Trophoblast cell (in vitro differentiated cells and primary cell): ENCODE data around the gene EIF3CL.
"Not testable (repeated sequence)": the region's sequence is repeated elsewhere in the genome, so short reads cannot be mapped to it uniquely, and the experiment has no call there.

Experiments used
- DNase-seq, 2 donors: peaks; one replicate each; pipeline ENCODE4 v3.0.0-alpha.2; 2016
- H2AFZ ChIP-seq: 2 replicates; pipeline ENCODE4 v1.6.1; 2013; ENCODE audit warnings: low read length, moderate library complexity, mild to moderate bottlenecking; ENCODE audit not compliant: insufficient read depth, poor library complexity
- H2AK5ac ChIP-seq: 2 replicates; pipeline ENCODE4 v1.6.1; 2013; ENCODE audit warnings: mild to moderate bottlenecking, low read length
- H2BK120ac ChIP-seq: 2 replicates; pipeline ENCODE4 v1.6.1; 2013; ENCODE audit warnings: low read length, mild to moderate bottlenecking, moderate library complexity; ENCODE audit not compliant: insufficient read depth, poor library complexity
- H2BK12ac ChIP-seq: 2 replicates; pipeline ENCODE4 v1.6.1; 2013; ENCODE audit warnings: mild to moderate bottlenecking, low read length, moderate library complexity
- H2BK5ac ChIP-seq: 2 replicates; pipeline ENCODE4 v1.6.1; 2013; ENCODE audit warnings: low read length, low read depth, moderate library complexity, mild to moderate bottlenecking; ENCODE audit not compliant: poor library complexity
- H3K14ac ChIP-seq: 2 replicates; pipeline ENCODE4 v1.6.1; 2013; ENCODE audit warnings: mild to moderate bottlenecking, low read length
- H3K18ac ChIP-seq: 2 replicates; pipeline ENCODE4 v1.6.1; 2013; ENCODE audit warnings: mild to moderate bottlenecking, low read length
- H3K23ac ChIP-seq: 2 replicates; pipeline ENCODE4 v1.6.1; 2013; ENCODE audit warnings: low read length
- H3K27ac ChIP-seq: 2 replicates; pipeline ENCODE4 v1.5.1; 2013; ENCODE audit warnings: low read depth, mild to moderate bottlenecking, inconsistent platforms, low read length, moderate library complexity
- H3K27me3 ChIP-seq: 2 replicates; pipeline ENCODE4 v1.6.1; 2013; ENCODE audit warnings: inconsistent platforms, mild to moderate bottlenecking, low read length, moderate library complexity; ENCODE audit not compliant: insufficient read depth
- H3K36me3 ChIP-seq, 2 experiments: 1 replicate in 1 of 2; 2 replicates in 1 of 2; pipeline ENCODE4 v1.6.1; 2013; ENCODE audit warnings: low read length in 2 of 2, mild to moderate bottlenecking in 2 of 2, moderate library complexity in 1 of 2; ENCODE audit not compliant: insufficient read depth in 2 of 2, control insufficient read depth in 1 of 2
- H3K4ac ChIP-seq: 2 replicates; pipeline ENCODE4 v1.6.1; 2013; ENCODE audit warnings: low read depth, mild to moderate bottlenecking, low read length, moderate library complexity
- H3K4me1 ChIP-seq, 2 experiments: 1 replicate in 1 of 2; 2 replicates in 1 of 2; pipeline ENCODE4 v1.6.1; 2013; ENCODE audit warnings: low read length in 2 of 2, mild to moderate bottlenecking in 2 of 2, moderate library complexity in 1 of 2; ENCODE audit not compliant: insufficient read depth in 2 of 2, control insufficient read depth in 1 of 2
- H3K4me2 ChIP-seq: 2 replicates; pipeline ENCODE4 v1.6.1; 2013; ENCODE audit warnings: inconsistent platforms, mild to moderate bottlenecking, low read length, moderate library complexity
- H3K4me3 ChIP-seq: 2 replicates; pipeline ENCODE4 v1.5.1; 2013; ENCODE audit warnings: mild to moderate bottlenecking, low read depth, low read length, inconsistent platforms
- H3K79me1 ChIP-seq: one replicate; pipeline ENCODE4 v1.6.1; 2013; ENCODE audit warnings: low read length
- H3K79me2 ChIP-seq: 2 replicates; pipeline ENCODE4 v1.6.1; 2013; ENCODE audit warnings: low read length, mild to moderate bottlenecking; ENCODE audit not compliant: control insufficient read depth, insufficient read depth, poor library complexity
- H3K9ac ChIP-seq: 2 replicates; pipeline ENCODE4 v1.6.1; 2013; ENCODE audit warnings: mild to moderate bottlenecking, low read length
- H3K9me3 ChIP-seq: 2 replicates; pipeline ENCODE4 v1.6.1; 2013; ENCODE audit warnings: low read depth, mild to moderate bottlenecking, control low read depth, inconsistent platforms, low read length; ENCODE audit not compliant: insufficient read depth
- H4K12ac ChIP-seq: 2 replicates; pipeline ENCODE4 v1.6.1; 2013; ENCODE audit warnings: low read depth, mild to moderate bottlenecking, low read length, moderate library complexity
- H4K8ac ChIP-seq: 2 replicates; pipeline ENCODE4 v1.6.1; 2013; ENCODE audit warnings: low read depth, mild to moderate bottlenecking, low read length, moderate library complexity
- H4K91ac ChIP-seq: one replicate; pipeline ENCODE4 v1.6.1; 2013; ENCODE audit warnings: low read depth, mild to moderate bottlenecking, low read length, moderate library complexity
- WGBS: extraction: QIAGEN DNeasy Blood & Tissue Kit; methylation state at CpG from one replicate; pipeline ENCODE4 v1.1.7; 2013; ENCODE audit warnings: missing lambda C conversion rate; ENCODE audit not compliant: insufficient read length, insufficient coverage; ENCODE audit errors: extremely low coverage; 5-methylcytosine and 5-hydroxymethylcytosine counted together

EIF3CL gene

GRCh38 chr16:28362600-28362999 is 41.0 kb downstream of the EIF3CL start:
- not testable (repeated sequence) for H3K79me1 ChIP-seq, H3K4ac ChIP-seq, H2BK5ac ChIP-seq, H2BK120ac ChIP-seq, H3K27me3 ChIP-seq, H3K4me1 ChIP-seq, H2AK5ac ChIP-seq, H3K9me3 ChIP-seq, H4K12ac ChIP-seq, DNase-seq, H3K9ac ChIP-seq, H3K4me3 ChIP-seq, H3K36me3 ChIP-seq, H3K4me2 ChIP-seq, H3K27ac ChIP-seq, H4K8ac ChIP-seq, H2BK12ac ChIP-seq, H3K23ac ChIP-seq, H3K14ac ChIP-seq, H3K79me2 ChIP-seq, H3K18ac ChIP-seq, H2AFZ ChIP-seq, H4K91ac ChIP-seq
- WGBS = no CpG with 5 or more reads among the region's 5 CpGs

GRCh38 chr16:28338230-28338629 is 65.4 kb downstream of the EIF3CL start:
- not testable (repeated sequence) for H2BK120ac ChIP-seq, H2BK12ac ChIP-seq, H3K23ac ChIP-seq, H3K14ac ChIP-seq, H2BK5ac ChIP-seq, H3K36me3 ChIP-seq, H3K18ac ChIP-seq, H3K9me3 ChIP-seq, H3K9ac ChIP-seq, H4K8ac ChIP-seq, DNase-seq, H3K79me1 ChIP-seq, H3K4me3 ChIP-seq, H4K12ac ChIP-seq, H2AK5ac ChIP-seq, H3K27ac ChIP-seq, H3K4ac ChIP-seq, H3K4me1 ChIP-seq, H3K79me2 ChIP-seq, H2AFZ ChIP-seq, H3K4me2 ChIP-seq, H3K27me3 ChIP-seq, H4K91ac ChIP-seq
- no CpG with 5 or more reads among the region's 6 CpGs for WGBS

- not testable (repeated sequence) for H2AK5ac ChIP-seq, H3K14ac ChIP-seq, H2BK120ac ChIP-seq, H3K18ac ChIP-seq, H4K8ac ChIP-seq, H3K27ac ChIP-seq, H3K4me2 ChIP-seq, H3K4ac ChIP-seq, H4K91ac ChIP-seq, H3K9ac ChIP-seq, H3K9me3 ChIP-seq, H3K23ac ChIP-seq, H2AFZ ChIP-seq, H4K12ac ChIP-seq, H2BK12ac ChIP-seq, H3K79me1 ChIP-seq, H2BK5ac ChIP-seq, DNase-seq, H3K36me3 ChIP-seq, H3K79me2 ChIP-seq, H3K4me1 ChIP-seq, H3K27me3 ChIP-seq, H3K4me3 ChIP-seq
- WGBS = no CpG with 5 or more reads among the region's 5 CpGs
Measured at GRCh38 chr16:28336940-28337710, 66.5 kb downstream of the EIF3CL start.

- not testable (repeated sequence) for H2AK5ac ChIP-seq, H2BK120ac ChIP-seq, H3K9ac ChIP-seq, H3K4ac ChIP-seq, H3K4me2 ChIP-seq, H3K79me2 ChIP-seq, H4K12ac ChIP-seq, H3K9me3 ChIP-seq, H2AFZ ChIP-seq, H3K23ac ChIP-seq, H3K79me1 ChIP-seq, H2BK5ac ChIP-seq, H4K8ac ChIP-seq, H3K27me3 ChIP-seq, H4K91ac ChIP-seq, H2BK12ac ChIP-seq, H3K4me1 ChIP-seq, H3K18ac ChIP-seq, DNase-seq, H3K14ac ChIP-seq, H3K36me3 ChIP-seq, H3K27ac ChIP-seq, H3K4me3 ChIP-seq
- WGBS = no CpG with 5 or more reads among the region's 8 CpGs
Measured at GRCh38 chr16:28335678-28336077, 68.0 kb downstream of the EIF3CL start.
